ENCODE measurements around the gene GLS2. TPM values are rescaled to one million over a fixed set of nuclear protein-coding genes. Genes with fewer than 3 reads are reported as not detected.

GLS2 gene
- total RNA-seq, result 4.2 and 6.0 TPM in 2 replicates

GRCh38 chr12:56488041-56488955 is at the start of gene GLS2:
Gene GLS2, minus strand, starts transcription at chr12:56488161. Its CDS starts 43 bp downstream, at chr12:56488118.

GRCh38 chr12:56521590-56522371 is 33.8 kb upstream of the GLS2 start, which contains the start of gene RBMS2:
Gene RBMS2, plus strand, starts transcription at chr12:56521820. Its CDS starts 204 bp downstream, at chr12:56522024.

GRCh38 chr12:56468216-56469006 is 19.6 kb downstream of the GLS2 start, which contains the start of gene SPRYD4:
Gene SPRYD4, plus strand, starts transcription at chr12:56468578. Its CDS starts 14 bp downstream, at chr12:56468592.

GRCh38 chr12:56454557-56454956 is 33.4 kb downstream of the GLS2 start, which contains the start of gene MIP:
Gene MIP, minus strand, starts transcription at chr12:56454657. Its CDS starts 44 bp downstream, at chr12:56454613.

GRCh38 chr12:56448860-56449621 is 38.9 kb downstream of the GLS2 start, which contains the start of gene TIMELESS:
Gene TIMELESS, minus strand, starts transcription at chr12:56449426. Its CDS starts 15,256 bp downstream, at chr12:56434170.

Other genes with a start within 250 kb of the GLS2 start
- gene ANKRD52, start 229.8 kb downstream of the GLS2 start, total RNA-seq, result 12.4 and 18.3 TPM in 2 replicates
- 7.8 and 18.3 TPM in 2 replicates for gene COQ10A, start 221.2 kb downstream of the GLS2 start, total RNA-seq
- gene CS, start 187.8 kb downstream of the GLS2 start, total RNA-seq, result 111 and 144 TPM in 2 replicates
- gene CNPY2, start 172.2 kb downstream of the GLS2 start, total RNA-seq, result 78.9 and 88.9 TPM in 2 replicates
- 12.6 and 15.4 TPM in 2 replicates for gene PAN2, start 154.2 kb downstream of the GLS2 start, total RNA-seq
- gene IL23A, start 149.3 kb downstream of the GLS2 start, total RNA-seq, result 0.92 TPM in 1 of 2 replicates, not detected in the other
- 36.3 and 37.5 TPM in 2 replicates for gene STAT2, start 128.1 kb downstream of the GLS2 start, total RNA-seq
- not detected in 2 replicates for gene APOF, start 125.3 kb downstream of the GLS2 start, total RNA-seq
- gene TIMELESS, start 38.7 kb downstream of the GLS2 start, total RNA-seq, result 14.2 and 17.8 TPM in 2 replicates
- not detected in 2 replicates for gene MIP, start 33.5 kb downstream of the GLS2 start, total RNA-seq
- gene SPRYD4, start 19.6 kb downstream of the GLS2 start, total RNA-seq, result 1.9 and 2.0 TPM in 2 replicates
- gene RBMS2, start 33.7 kb upstream of the GLS2 start, total RNA-seq, result 12.9 and 21.6 TPM in 2 replicates
- 26.1 and 42.3 TPM in 2 replicates for gene BAZ2A, start 142.2 kb upstream of the GLS2 start, total RNA-seq
- gene ATP5F1B, start 157.8 kb upstream of the GLS2 start, total RNA-seq, result 634 and 662 TPM in 2 replicates
- 84.1 and 139 TPM in 2 replicates for gene PTGES3, start 200.1 kb upstream of the GLS2 start, total RNA-seq
- gene NACA, start 237.1 kb upstream of the GLS2 start, total RNA-seq, result 1,159 and 1,186 TPM in 2 replicates